Amygdala (tissue), 56 donors: ENCODE results near the gene EEA1.
"Not testable (repeated sequence)": the region's sequence is repeated elsewhere in the genome, so short reads cannot be mapped to it uniquely, and the experiment has no call there.

Experiments used
- DNase-seq, 56 donors: peaks; one replicate each; lab custom pipeline; 2025; lab: John Stamatoyannopoulos, UW

The EEA1 gene

GRCh38 chr12:92928962-92929915 is at the start of gene EEA1:
Gene EEA1 (minus strand): TSS chr12:92929295. CDS start chr12:92929066, 229 bp downstream.
- DNase-seq, result peak; percentile 49 to 98 (median 95)

- DNase-seq, result no peak
Measured at GRCh38 chr12:92978607-92979006, 49.5 kb upstream of the EEA1 start.

- DNase-seq, result no peak
Measured at GRCh38 chr12:92977326-92977725, 48.2 kb upstream of the EEA1 start.

- DNase-seq, result no peak
Measured at GRCh38 chr12:92974759-92975158, 45.7 kb upstream of the EEA1 start.

GRCh38 chr12:92973614-92974013 is 44.5 kb upstream of the EEA1 start:
- DNase-seq, result no peak

- peak in 1 of 56 donors; percentile 0 for DNase-seq
Measured at GRCh38 chr12:92971859-92972524, 42.9 kb upstream of the EEA1 start.

- no peak for DNase-seq
Measured at GRCh38 chr12:92968176-92968813, 39.2 kb upstream of the EEA1 start.

GRCh38 chr12:92964378-92964777 is 35.3 kb upstream of the EEA1 start:
- DNase-seq, result not testable (repeated sequence)

- no peak for DNase-seq
Measured at GRCh38 chr12:92961949-92962348, 32.9 kb upstream of the EEA1 start.

- no peak for DNase-seq
Measured at GRCh38 chr12:92955997-92956663, 27.0 kb upstream of the EEA1 start.

GRCh38 chr12:92953747-92954146 is 24.7 kb upstream of the EEA1 start:
- no peak for DNase-seq

- DNase-seq, result no peak
Measured at GRCh38 chr12:92952394-92952793, 23.3 kb upstream of the EEA1 start.

GRCh38 chr12:92951006-92951405 is 21.9 kb upstream of the EEA1 start:
- DNase-seq, result no peak

- DNase-seq, result no peak
Measured at GRCh38 chr12:92950011-92950410, 20.9 kb upstream of the EEA1 start.

- DNase-seq, result no peak
Measured at GRCh38 chr12:92949466-92949865, 20.4 kb upstream of the EEA1 start.

GRCh38 chr12:92947589-92948215 is 18.6 kb upstream of the EEA1 start:
- no peak for DNase-seq

GRCh38 chr12:92945659-92946220 is 16.6 kb upstream of the EEA1 start:
- DNase-seq, result no peak

GRCh38 chr12:92943482-92944250 is 14.6 kb upstream of the EEA1 start:
- no peak for DNase-seq

GRCh38 chr12:92942905-92943304 is 13.8 kb upstream of the EEA1 start:
- no peak for DNase-seq
